ENCODE results near the gene TRIM25.

The TRIM25 gene

DNA sequence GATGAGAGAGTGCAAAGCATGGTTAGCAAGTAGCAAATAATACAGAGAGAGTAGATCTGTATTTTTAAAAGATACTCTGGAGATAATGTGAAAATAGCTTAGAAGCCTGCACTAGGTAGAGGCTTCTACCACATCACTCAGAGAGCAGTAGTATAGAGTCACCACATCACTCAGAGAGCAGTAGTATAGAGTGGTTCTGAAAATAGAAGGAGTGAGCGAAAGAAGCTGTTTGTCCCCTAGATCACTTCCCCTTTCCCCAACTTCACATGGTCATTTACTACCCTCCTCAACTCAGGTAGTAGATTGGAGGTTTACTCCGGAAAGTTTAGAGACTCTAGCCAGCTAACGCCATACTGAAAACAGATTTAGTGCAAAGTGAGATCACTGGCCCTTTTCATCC is 62.8 kb downstream of the TRIM25 start:
- no peak for FAIRE-seq

DNA sequence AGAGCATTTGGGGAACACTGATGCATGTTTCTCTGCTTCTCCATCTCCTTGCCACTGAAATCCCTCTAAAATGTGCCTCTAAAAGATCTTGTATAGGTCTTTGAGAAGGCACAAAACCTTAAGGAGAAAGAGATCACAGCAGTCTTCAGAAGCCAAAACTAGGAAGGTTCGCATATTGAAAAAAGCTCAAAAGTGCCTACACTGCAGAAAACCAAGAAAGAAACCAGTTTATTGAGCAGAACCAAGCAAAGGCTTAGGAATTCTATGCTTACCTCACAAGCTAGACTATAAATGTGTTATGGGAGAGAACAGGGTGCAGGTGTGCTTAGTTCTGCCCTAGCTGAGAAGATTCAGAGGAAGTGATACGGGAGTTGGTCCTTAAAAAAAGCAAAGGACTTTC is 63.3 kb downstream of the TRIM25 start:
- no peak for FAIRE-seq

DNA sequence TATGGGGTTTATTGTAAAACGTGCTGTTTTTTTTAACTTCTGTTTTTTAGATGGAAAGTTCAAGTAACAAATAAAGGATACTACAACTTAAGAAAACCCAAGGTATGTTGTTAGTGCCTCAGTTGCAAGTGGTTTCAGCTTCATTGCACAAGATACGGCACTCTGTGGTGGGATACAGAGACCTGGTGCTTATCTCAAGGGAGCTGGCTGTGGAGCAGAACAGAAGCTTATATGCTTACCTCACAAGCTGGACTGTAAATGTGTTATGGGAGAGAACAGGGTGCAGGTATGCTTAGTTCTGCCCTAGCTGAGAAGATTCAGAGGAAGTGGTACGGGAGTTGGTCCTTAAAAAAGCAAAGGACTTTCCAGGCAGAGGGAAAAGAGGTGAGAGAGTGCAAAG is 64.7 kb downstream of the TRIM25 start:
- no peak for FAIRE-seq

DNA sequence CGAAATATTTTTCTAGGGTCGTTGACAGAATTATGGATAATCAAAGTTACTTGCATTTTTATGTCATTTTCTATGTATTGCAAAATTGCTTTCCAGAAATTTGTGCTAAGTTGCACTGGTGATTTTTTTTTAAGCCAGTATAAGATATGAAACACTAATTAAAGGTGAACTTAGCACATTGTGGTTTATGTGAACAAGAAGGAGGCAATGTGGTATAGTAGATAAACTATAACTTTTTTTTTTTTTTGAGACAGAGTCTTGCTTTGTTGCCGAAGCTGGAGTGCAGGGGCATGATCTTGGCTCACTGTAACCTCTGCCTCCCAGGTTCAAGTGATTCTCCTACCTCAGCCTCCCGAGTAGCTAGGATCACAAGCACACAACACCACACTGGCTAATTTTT is 66.7 kb downstream of the TRIM25 start:
- no peak for FAIRE-seq

DNA sequence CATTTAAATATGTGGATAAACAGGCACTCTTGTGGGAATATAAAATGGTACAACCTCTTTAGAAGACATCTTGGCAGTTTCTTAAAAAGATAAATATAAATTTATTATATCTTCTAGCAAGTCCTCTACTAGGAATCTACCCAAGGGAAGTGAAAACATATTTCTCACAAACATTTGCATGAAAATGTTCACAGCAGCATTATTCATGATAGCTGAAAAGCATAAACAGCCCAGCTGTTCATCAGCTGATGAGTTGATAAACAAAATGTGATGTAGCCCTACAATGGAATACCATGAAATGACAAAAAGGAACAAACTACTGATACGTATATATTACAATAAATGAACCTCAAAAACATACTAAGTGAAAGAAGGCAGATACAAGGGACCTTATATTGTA is 67.9 kb downstream of the TRIM25 start:
- no peak for FAIRE-seq

DNA sequence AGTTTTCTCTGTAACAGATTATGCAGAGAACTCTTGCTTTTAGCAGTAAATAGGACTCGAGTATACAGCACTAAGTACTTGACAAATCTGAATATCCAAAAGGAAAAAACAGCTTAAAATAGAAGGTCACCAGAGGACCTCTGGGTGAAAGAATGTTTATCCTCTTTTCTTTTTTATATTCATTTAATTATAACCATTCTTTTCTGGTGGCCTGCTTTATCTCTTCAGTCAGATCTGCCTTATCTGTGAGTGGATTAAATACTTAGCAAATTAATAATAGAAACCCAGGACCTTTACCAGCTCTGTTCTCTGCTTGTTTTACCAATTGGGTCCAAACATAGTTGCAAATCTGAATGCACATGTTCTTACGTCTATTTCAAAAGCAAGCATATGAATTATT is 71.3 kb downstream of the TRIM25 start:
- FAIRE-seq, result no peak

DNA sequence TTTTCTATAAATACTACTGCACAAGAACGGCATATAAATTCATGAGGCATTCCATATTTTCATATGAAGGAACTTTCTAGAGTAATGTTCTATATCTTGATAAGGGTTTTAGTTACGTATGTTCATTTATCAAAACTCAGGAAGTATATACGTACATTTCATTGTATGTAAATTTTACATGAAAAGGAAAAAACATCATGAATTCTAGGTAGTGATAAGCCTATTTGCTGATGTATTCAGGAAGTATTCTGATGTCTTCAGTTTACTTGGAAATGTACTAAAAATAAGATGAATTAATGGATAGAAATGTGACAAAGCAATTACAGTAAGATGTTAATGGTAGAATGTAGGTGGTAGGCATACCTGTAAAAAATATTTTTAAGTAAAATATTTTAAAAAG is 75.2 kb downstream of the TRIM25 start:
- no peak for FAIRE-seq
